Measurements from ENCODE around the gene ABCF2. TPM values are rescaled to one million over a fixed set of nuclear protein-coding genes. Genes with fewer than 3 reads are reported as not detected.

ABCF2 gene
- polyA plus RNA-seq, 1 donor from 2014 or later = 34.2 TPM

DNA sequence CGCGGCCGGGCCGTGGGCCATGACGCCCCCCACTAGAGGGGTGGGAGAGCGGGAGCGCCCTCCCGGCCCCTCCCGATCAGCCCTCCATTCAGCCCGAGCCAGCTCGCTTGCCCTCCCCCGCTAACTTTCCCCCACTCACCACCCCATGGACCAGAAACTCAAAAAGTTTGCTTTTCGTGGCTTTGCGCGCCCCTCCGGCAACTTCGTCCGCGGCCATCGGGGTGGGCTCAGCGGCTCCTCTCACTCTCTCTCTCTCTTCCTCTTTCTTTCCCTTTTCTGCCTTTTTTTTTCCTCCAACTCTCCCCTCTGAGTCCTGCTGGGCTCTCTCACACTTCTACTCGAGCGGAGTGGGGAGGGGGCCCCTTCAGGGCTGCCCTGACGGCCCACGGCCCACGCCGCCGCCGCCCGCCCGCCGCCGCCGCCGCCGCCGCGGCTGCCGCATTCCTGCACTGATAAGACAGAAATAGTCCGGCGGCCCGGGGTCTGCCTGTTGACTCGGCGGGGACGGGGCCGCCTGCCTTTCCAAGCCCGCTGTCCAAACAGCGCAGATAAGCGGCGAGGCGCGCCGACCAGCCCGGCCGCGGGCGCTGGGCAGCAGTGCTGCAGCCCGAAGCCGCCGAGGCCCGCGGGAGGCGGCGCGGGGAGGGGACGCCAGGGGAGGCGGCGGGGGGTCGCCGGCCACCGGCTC, 21.5 kb upstream of the ABCF2 start, which contains the start of gene SMARCD3:
TSS of gene SMARCD3 (minus strand) at position 349 of the 688 bp plus-strand sequence. CDS start at position 217, 132 bp downstream.
- Mint-ChIP-seq H3K27ac (peak within 1 kb of the TSS in 2 of 3 donors; percentile 27 to 47), H3K4me1 (peaks cover 14 to 29% (median 18%) of the 10 kb centered on the region in 3 donors), H3K36me3 (peaks cover 2% of the 10 kb centered on the region), H3K27me3 (peaks cover 53% of the 10 kb centered on the region), H3K4me3 (peak within 1 kb of the TSS; percentile 54 to 94 (median 83)), H3K9me3 (no peaks in the 10 kb centered on the region)

GRCh38 chr7:151247611-151248345, 20.8 kb upstream of the ABCF2 start:
- peak overlapping the region; percentile 54 to 94 (median 76) for H3K4me3 Mint-ChIP-seq
- peaks cover 50% of the 10 kb centered on the region for H3K27me3 Mint-ChIP-seq
- peak overlapping the region in 1 of 3 donors; percentile 47 for H3K27ac Mint-ChIP-seq

DNA sequence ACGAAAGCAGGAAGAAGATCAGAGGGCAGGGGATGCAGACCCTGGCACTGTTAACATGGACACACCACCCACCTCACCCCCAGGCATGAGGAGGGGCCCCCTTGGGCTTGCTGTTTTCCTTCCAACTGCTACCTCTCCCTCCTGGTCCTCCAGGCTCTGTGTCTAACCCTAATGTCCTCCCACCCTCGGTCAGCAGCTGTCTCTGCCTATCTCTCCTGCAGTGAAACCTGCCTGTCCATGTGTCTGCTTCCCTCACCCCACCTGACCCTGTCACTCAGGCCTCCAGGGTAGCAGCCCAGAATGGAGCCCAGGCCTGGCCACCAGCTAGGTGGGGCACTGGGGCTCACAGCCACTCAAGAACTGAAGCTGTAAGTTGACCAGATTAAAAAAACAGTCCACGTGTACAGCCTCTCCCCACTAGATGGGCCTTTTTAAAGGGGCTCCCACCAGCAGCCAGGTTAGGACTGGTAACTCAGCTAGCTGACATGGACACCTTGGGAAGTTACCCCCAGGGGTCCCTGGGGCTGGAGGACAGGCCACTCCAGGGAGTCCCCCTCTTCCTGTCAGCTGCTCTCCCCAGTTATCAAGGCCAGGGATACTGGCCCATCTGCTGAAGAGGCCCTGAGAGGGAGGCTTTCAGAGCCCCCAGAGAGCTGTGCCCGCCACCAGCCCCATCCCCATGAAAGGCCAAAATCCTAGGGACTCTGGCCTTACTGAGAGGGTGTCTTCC, 20.0 kb upstream of the ABCF2 start:
- H3K4me3 Mint-ChIP-seq = peak overlapping the region; percentile 30 to 79 (median 54)
- H3K9me3 Mint-ChIP-seq = no peaks in the 10 kb centered on the region
- peaks cover 2% of the 10 kb centered on the region for H3K36me3 Mint-ChIP-seq
- no peak overlapping the region for H3K27ac Mint-ChIP-seq
- peaks cover 16 to 28% (median 25%) of the 10 kb centered on the region in 3 donors for H3K4me1 Mint-ChIP-seq
- H3K27me3 Mint-ChIP-seq = peaks cover 43% of the 10 kb centered on the region

More at GRCh38 chr7:151247611-151248345, 20.8 kb upstream of the ABCF2 start:
- Mint-ChIP-seq H3K4me1 (peaks cover 19 to 32% (median 25%) of the 10 kb centered on the region in 3 donors), H3K36me3 (peaks cover 2% of the 10 kb centered on the region), H3K9me3 (no peaks in the 10 kb centered on the region)

GRCh38 chr7:151246102-151246850, 19.3 kb upstream of the ABCF2 start:
- no peaks in the 10 kb centered on the region for H3K9me3 Mint-ChIP-seq
- peak overlapping the region; percentile 54 to 75 (median 66) for H3K4me3 Mint-ChIP-seq
- peaks cover 44% of the 10 kb centered on the region for H3K27me3 Mint-ChIP-seq
- H3K4me1 Mint-ChIP-seq = peaks cover 16 to 28% (median 24%) of the 10 kb centered on the region in 3 donors
- H3K27ac Mint-ChIP-seq = no peak overlapping the region
- peaks cover 2% of the 10 kb centered on the region for H3K36me3 Mint-ChIP-seq

GRCh38 chr7:151245360-151246101, 18.5 kb upstream of the ABCF2 start:
- peak overlapping the region; percentile 48 to 75 (median 66) for H3K4me3 Mint-ChIP-seq
- H3K27ac Mint-ChIP-seq = no peak overlapping the region

DNA sequence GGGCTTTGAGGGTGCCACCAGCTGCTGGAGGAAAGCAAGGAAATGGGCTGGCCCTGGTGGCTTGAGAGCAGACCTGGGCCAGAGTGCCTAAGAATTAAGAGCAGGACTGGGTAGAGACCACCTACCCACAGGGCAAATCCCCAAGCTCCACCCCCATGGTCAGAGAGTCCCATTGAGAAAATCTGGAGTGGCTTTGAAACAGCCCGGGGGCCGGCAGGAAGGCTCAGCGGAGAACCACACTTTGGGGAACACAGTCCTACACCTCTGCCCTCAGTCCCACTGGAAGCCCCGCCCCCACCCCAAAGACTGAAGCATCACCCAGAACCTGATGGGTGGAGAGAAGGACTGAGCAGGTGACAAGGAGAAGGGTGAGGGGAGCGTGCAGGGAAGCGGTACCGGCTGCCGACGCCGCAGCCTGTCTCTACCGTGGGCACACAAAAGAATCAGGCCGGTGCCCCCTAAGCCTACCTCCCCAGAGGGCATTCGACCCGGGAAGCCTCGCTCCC, 17.9 kb upstream of the ABCF2 start:
- peak overlapping the region; percentile 38 to 78 (median 59) for H3K4me3 Mint-ChIP-seq
- H3K27me3 Mint-ChIP-seq = peaks cover 34% of the 10 kb centered on the region
- H3K27ac Mint-ChIP-seq = no peak overlapping the region
- no peaks in the 10 kb centered on the region for H3K9me3 Mint-ChIP-seq
- peaks cover 15 to 19% (median 16%) of the 10 kb centered on the region in 3 donors for H3K4me1 Mint-ChIP-seq
- H3K36me3 Mint-ChIP-seq = peaks cover 2% of the 10 kb centered on the region

More at GRCh38 chr7:151245360-151246101, 18.5 kb upstream of the ABCF2 start:
- Mint-ChIP-seq H3K36me3 (peaks cover 2% of the 10 kb centered on the region), H3K9me3 (no peaks in the 10 kb centered on the region), H3K4me1 (peaks cover 16 to 21% (median 17%) of the 10 kb centered on the region in 3 donors), H3K27me3 (peaks cover 38% of the 10 kb centered on the region)

DNA sequence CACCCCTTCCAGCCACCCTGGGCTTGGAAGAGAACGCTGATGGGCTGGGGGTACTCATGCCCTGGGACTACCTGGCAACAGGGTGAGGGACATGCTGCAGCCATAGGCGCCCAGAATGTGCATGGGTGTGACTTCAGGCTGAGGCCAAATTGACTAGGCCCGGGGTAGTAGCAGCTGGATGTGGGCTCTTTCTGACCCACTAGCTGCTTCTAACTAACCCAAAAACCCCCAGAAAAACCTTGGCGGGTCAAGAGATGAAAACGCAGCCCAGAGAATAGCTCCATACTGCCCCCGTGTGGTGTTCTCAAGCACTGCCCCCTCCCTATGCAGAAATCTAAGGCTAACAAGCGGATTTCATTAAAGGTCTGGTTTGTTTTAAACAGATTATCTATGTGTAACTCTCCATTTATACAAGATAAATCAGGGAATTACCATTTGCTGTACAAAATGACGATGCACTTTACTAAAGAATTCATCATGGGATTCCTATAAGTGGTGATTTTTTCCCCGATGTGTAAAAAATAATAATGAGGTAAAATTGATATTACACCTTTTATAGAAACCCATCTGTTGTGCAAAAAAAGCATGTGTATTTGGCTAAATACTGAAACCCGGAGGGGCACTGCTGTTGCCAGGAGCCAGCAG, 17.3 kb upstream of the ABCF2 start:
- Mint-ChIP-seq H3K9me3 (no peaks in the 10 kb centered on the region), H3K4me3 (peak overlapping the region; percentile 57 to 91 (median 60)), H3K36me3 (peaks cover 1% of the 10 kb centered on the region), H3K4me1 (peaks cover 15 to 19% (median 15%) of the 10 kb centered on the region in 3 donors), H3K27ac (peak overlapping the region in 2 of 3 donors; percentile 75 to 90), H3K27me3 (peaks cover 33% of the 10 kb centered on the region)

- Mint-ChIP-seq H3K27ac (peak overlapping the region; percentile 64 to 90 (median 75)), H3K4me3 (peak overlapping the region; percentile 59 to 91 (median 76)), H3K9me3 (no peaks in the 10 kb centered on the region), H3K4me1 (peaks cover 13 to 19% (median 15%) of the 10 kb centered on the region in 3 donors), H3K36me3 (no peaks in the 10 kb centered on the region), H3K27me3 (peaks cover 31% of the 10 kb centered on the region)
Measured at GRCh38 chr7:151243408-151244195, 16.6 kb upstream of the ABCF2 start.

- peak overlapping the region in 2 of 3 donors; percentile 64 to 75 for H3K27ac Mint-ChIP-seq
- peaks cover 29% of the 10 kb centered on the region for H3K27me3 Mint-ChIP-seq
- peak overlapping the region; percentile 59 to 91 (median 76) for H3K4me3 Mint-ChIP-seq
- H3K4me1 Mint-ChIP-seq = peaks cover 11 to 17% (median 15%) of the 10 kb centered on the region in 3 donors
- no peaks in the 10 kb centered on the region for H3K9me3 Mint-ChIP-seq
- no peaks in the 10 kb centered on the region for H3K36me3 Mint-ChIP-seq
Measured at GRCh38 chr7:151243045-151243349, 16.0 kb upstream of the ABCF2 start.

DNA sequence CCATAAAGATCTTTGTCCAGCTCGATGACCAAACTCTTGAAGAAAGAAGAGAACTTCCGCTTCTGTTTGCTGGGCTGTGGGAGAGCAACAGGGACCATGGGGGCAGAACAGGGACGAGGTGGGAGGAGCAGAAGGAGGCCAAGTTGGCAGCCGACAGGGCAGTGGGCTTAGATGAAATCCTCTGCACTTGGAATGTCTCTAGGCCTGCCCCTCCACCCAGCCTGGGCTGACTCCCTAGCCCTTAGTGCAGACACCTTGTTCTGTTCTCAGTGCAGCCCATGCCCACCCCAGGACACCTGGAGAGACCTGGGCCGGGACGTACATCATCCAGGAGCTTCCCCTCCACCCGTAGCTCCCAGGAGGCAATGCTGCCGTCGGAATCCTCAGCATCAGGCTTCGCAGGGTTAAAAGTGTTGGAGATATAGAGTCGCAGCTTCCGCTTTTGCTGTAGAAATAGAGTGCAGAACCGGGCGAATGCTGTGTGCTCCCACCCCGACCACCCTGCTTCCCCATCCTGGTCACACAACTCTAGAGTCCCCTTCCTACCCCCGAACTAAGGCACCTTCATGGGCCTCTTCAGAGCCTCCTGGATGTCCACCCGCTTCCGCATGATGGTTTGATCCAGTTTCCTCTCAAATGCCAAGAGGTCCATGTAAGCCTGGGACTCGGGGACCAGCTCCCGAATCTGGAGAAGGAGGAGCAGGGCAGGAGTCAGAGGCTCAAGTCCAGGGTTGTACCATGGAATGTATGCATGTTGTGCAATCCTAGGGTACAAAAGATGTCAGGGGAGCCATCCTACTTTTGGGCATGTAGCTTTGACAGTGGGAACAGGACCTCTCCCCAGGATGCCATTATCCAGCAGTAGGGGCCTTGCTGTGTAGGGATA, 15.4 kb upstream of the ABCF2 start:
- H3K4me1 Mint-ChIP-seq = peaks cover 11 to 17% (median 15%) of the 10 kb centered on the region in 3 donors

GRCh38 chr7:151241755-151242096, 14.7 kb upstream of the ABCF2 start:
- H3K27ac Mint-ChIP-seq = peak overlapping the region in 1 of 3 donors; percentile 48
- peak overlapping the region in 1 of 4 donors; percentile 68 for H3K4me3 Mint-ChIP-seq
- peaks cover 22% of the 10 kb centered on the region for H3K27me3 Mint-ChIP-seq
- H3K36me3 Mint-ChIP-seq = no peaks in the 10 kb centered on the region
- peaks cover 9 to 17% (median 15%) of the 10 kb centered on the region in 3 donors for H3K4me1 Mint-ChIP-seq
- H3K9me3 Mint-ChIP-seq = no peaks in the 10 kb centered on the region

More for the DNA sequence above, 15.4 kb upstream of the ABCF2 start:
- H3K4me3 Mint-ChIP-seq = peak overlapping the region in 1 of 4 donors; percentile 61
- H3K36me3 Mint-ChIP-seq = no peaks in the 10 kb centered on the region
- H3K9me3 Mint-ChIP-seq = no peaks in the 10 kb centered on the region
- H3K27me3 Mint-ChIP-seq = peaks cover 24% of the 10 kb centered on the region
- H3K27ac Mint-ChIP-seq = no peak overlapping the region
